ENCODE results near the gene PIK3CB. TPM values are rescaled to one million over a fixed set of nuclear protein-coding genes. Genes with fewer than 3 reads are reported as not detected.
"Not testable (repeated sequence)": the region's sequence is repeated elsewhere in the genome, so short reads cannot be mapped to it uniquely, and the experiment has no call there.

Gene PIK3CB
- polyA plus RNA-seq, 1 donor from 2014 or later: 11.5 TPM

DNA sequence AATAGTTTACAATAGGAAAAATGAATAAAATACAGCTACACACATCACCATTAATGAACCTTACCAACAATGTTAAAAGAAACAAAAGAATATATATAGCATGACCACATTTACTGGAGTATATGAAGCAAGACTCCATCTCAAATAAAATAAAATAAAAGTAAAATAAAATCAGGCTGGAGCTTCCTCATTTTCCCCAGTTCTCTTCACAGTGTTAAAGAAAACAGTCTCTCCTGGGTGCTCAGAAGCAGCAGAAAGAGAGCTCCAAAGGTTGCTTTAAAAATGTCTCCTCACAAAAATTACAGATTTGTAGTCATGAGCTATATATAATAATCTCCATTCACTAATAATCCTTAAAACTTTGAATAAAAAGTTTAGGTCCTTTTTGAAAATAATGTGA, 48.8 kb downstream of the PIK3CB start (continued):
- TF ChIP-seq, protein P1, sequence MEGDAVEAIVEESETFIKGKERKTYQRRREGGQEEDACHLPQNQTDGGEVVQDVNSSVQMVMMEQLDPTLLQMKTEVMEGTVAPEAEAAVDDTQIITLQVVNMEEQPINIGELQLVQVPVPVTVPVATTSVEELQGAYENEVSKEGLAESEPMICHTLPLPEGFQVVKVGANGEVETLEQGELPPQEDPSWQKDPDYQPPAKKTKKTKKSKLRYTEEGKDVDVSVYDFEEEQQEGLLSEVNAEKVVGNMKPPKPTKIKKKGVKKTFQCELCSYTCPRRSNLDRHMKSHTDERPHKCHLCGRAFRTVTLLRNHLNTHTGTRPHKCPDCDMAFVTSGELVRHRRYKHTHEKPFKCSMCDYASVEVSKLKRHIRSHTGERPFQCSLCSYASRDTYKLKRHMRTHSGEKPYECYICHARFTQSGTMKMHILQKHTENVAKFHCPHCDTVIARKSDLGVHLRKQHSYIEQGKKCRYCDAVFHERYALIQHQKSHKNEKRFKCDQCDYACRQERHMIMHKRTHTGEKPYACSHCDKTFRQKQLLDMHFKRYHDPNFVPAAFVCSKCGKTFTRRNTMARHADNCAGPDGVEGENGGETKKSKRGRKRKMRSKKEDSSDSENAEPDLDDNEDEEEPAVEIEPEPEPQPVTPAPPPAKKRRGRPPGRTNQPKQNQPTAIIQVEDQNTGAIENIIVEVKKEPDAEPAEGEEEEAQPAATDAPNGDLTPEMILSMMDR (IDR thresholded peaks at IDR 0.05; ENCODE audit: poor library complexity, severe bottlenecking): no peak

DNA sequence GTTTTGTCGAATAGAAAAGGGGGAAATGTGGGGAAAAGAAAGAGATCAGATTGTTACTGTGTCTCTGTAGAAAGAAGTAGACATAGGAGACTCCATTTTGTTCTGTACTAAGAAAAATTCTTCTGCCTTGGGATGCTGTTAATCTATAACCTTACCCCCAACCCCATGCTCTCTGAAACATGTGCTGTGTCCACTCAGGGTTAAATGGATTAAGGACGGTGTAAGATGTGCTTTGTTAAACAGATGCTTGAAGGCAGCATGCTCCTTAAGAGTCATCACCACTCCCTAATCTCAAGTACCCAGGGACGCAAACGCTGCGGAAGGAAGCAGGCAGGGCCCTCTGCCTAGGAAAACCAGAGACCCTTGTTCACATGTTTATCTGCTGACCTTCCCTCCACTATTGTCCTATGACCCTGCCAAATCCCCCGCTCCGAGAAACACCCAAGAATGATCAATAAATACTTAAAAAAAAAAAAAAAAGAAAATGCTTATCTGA, 49.3 kb downstream of the PIK3CB start:
- not testable (repeated sequence) for H3K9me2 ChIP-seq (ENCODE audit: insufficient read depth, low read length); H3K79me2 ChIP-seq (replicated peaks; ENCODE audit: insufficient read depth, low read length); H3K27me3 ChIP-seq (ENCODE audit: insufficient read depth, low read depth, low read length); H3K9me3 ChIP-seq (ENCODE audit: low read length); H3K9ac ChIP-seq (ENCODE audit: low read length); H3K27ac ChIP-seq (ENCODE audit: low read length); H3K4me2 ChIP-seq (ENCODE audit: low read length); H3K4me3 ChIP-seq (ENCODE audit: low read length); H3F3A ChIP-seq (ENCODE audit: insufficient read depth, low read length, poor library complexity, severe bottlenecking); H2AFZ ChIP-seq (ENCODE audit: low read depth, low read length); H4K20me1 ChIP-seq (ENCODE audit: insufficient read depth); H3K36me3 ChIP-seq (ENCODE audit: insufficient read depth, low read length)

DNA sequence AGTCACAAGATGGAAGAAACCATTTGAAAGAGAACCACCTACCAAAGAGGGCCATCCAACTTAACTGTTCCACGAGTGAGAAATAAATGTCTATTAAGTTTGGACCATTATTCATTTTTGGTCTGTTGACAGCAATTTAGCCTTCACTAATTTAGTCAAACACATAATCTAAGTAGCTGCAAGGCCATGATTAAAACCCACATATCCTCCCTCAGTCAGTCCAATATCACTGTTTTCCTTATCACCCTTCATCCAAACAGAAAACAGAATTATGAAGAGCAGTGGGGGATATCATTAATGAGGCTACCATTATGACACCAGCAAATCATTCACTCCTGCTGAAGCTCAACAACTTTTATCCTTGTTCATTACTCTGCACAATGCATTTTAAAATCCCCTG, 52.0 kb downstream of the PIK3CB start:
- no peak overlapping the region for H3K4me2 ChIP-seq (ENCODE audit: low read length)
- no peak overlapping the region for H3K27ac ChIP-seq (ENCODE audit: low read length)
- H2AFZ ChIP-seq (ENCODE audit: low read depth, low read length): no peak overlapping the region
- no peaks in the 10 kb centered on the region for H3K27me3 ChIP-seq (ENCODE audit: insufficient read depth, low read depth, low read length)
- no peak overlapping the region for H3K9ac ChIP-seq (ENCODE audit: low read length)
- no peak overlapping the region for H3K4me3 ChIP-seq (ENCODE audit: low read length)
- no peak for TF ChIP-seq TAF1 (IDR thresholded peaks at IDR 0.05; ENCODE audit: low read depth)
- TF ChIP-seq, protein P1 (IDR thresholded peaks at IDR 0.05; ENCODE audit: poor library complexity, severe bottlenecking): no peak
- H4K20me1 ChIP-seq (ENCODE audit: insufficient read depth): no peaks in the 10 kb centered on the region
- H3F3A ChIP-seq (ENCODE audit: insufficient read depth, low read length, poor library complexity, severe bottlenecking): no peaks in the 10 kb centered on the region
- no peaks in the 10 kb centered on the region for H3K36me3 ChIP-seq (ENCODE audit: insufficient read depth, low read length)
- H3K9me2 ChIP-seq (ENCODE audit: insufficient read depth, low read length): no peaks in the 10 kb centered on the region
- H3K79me2 ChIP-seq (replicated peaks; ENCODE audit: insufficient read depth, low read length): no peaks in the 10 kb centered on the region
- H3K9me3 ChIP-seq (ENCODE audit: low read length): no peaks in the 10 kb centered on the region

DNA sequence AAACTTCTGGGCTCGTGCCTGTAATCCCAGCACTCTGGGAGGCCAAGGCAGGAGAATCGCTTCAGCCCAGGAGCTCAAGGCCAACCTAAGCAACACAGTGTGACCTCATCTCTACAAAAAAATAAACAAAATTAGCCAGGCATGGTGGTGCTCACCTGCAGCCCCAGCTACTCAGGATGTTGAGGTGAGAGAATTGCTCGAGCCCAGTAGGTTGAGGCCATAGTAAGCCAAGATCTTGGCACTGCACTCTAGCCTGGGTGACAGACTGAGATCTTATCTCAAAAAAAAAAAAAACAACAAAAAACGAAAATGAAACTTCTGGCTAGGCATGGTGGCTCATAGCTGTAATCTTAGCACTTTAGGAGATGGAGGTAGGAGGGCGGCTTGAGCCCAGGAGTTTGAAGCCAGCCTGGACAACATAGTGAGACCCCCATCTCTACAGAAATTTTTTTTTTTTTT, 53.7 kb downstream of the PIK3CB start:
- TF ChIP-seq POLR2AphosphoS5 (IDR thresholded peaks at IDR 0.05): no peak
- no peak overlapping the region for H3K4me2 ChIP-seq (ENCODE audit: low read length)
- H3K79me2 ChIP-seq (replicated peaks; ENCODE audit: insufficient read depth, low read length): no peaks in the 10 kb centered on the region
- H3K9me3 ChIP-seq (ENCODE audit: low read length): no peaks in the 10 kb centered on the region
- no peak overlapping the region for H2AFZ ChIP-seq (ENCODE audit: low read depth, low read length)
- no peak overlapping the region for H3K27ac ChIP-seq (ENCODE audit: low read length)
- no peaks in the 10 kb centered on the region for H3K36me3 ChIP-seq (ENCODE audit: insufficient read depth, low read length)
- H3K9ac ChIP-seq (ENCODE audit: low read length): no peak overlapping the region
- no peaks in the 10 kb centered on the region for H3K9me2 ChIP-seq (ENCODE audit: insufficient read depth, low read length)
- H3K4me3 ChIP-seq (ENCODE audit: low read length): no peak overlapping the region
- H3F3A ChIP-seq (ENCODE audit: insufficient read depth, low read length, poor library complexity, severe bottlenecking): no peaks in the 10 kb centered on the region
- no peaks in the 10 kb centered on the region for H4K20me1 ChIP-seq (ENCODE audit: insufficient read depth)
- H3K27me3 ChIP-seq (ENCODE audit: insufficient read depth, low read depth, low read length): no peaks in the 10 kb centered on the region

DNA sequence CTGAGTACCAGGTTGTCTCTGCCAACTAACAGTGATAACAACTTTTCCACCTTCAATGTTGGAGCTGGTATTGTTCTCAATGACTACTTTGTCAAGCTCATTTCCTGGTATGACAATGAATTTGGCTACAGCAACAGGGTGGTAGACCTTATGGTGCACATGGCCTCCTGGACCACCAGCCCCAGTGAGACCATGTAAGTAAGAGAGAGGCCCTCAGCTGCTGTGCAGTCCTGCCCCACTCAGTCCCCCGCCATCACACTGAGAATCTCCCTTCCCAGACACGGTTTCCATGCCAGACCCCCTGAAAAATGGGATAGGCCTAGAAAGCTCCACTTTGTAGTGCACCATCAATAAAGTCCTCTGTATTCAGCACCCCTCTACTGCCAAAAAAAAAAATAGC, 56.1 kb downstream of the PIK3CB start:
- Histone ChIP-seq H3F3A (ENCODE audit: insufficient read depth, low read length, poor library complexity, severe bottlenecking) (peaks cover 3% of the 10 kb centered on the region), H3K79me2 (replicated peaks; ENCODE audit: insufficient read depth, low read length) (no peaks in the 10 kb centered on the region), H3K27ac (ENCODE audit: low read length) (no peak overlapping the region), H3K36me3 (ENCODE audit: insufficient read depth, low read length) (no peaks in the 10 kb centered on the region), H3K4me2 (ENCODE audit: low read length) (no peak overlapping the region), H3K9ac (ENCODE audit: low read length) (no peak overlapping the region), H3K9me3 (ENCODE audit: low read length) (no peaks in the 10 kb centered on the region), H3K9me2 (ENCODE audit: insufficient read depth, low read length) (no peaks in the 10 kb centered on the region), H2AFZ (ENCODE audit: low read depth, low read length) (no peak overlapping the region), H4K20me1 (ENCODE audit: insufficient read depth) (no peaks in the 10 kb centered on the region), H3K27me3 (ENCODE audit: insufficient read depth, low read depth, low read length) (no peaks in the 10 kb centered on the region), H3K4me3 (ENCODE audit: low read length) (no peak overlapping the region)
- TF ChIP-seq EZH2 (IDR thresholded peaks at IDR 0.05; ENCODE audit: borderline replicate concordance, insufficient read depth, low read length, poor library complexity, severe bottlenecking) (no peak), POLR2AphosphoS5 (IDR thresholded peaks at IDR 0.05) (no peak), RAD21 (conservative IDR thresholded peaks at IDR 0.05) (no peak)
